H9 (cell line): ENCODE measurements around the gene TEX2. TPM values are rescaled to one million over a fixed set of nuclear protein-coding genes. Genes with fewer than 3 reads are reported as not detected.

Source experiments
- DNase-seq: peaks from one replicate; pipeline ENCODE4 v3.0.0-alpha.2; 2017
- H2AFZ ChIP-seq: one replicate; pipeline ENCODE4 v1.6.1; 2013; ENCODE audit warnings: mild to moderate bottlenecking, low read length, control low read depth, moderate library complexity
- H2AK5ac ChIP-seq: 2 replicates; pipeline ENCODE4 v1.6.1; 2013; ENCODE audit warnings: low read length, control low read depth, mixed read lengths; ENCODE audit not compliant: insufficient read length
- H2BK120ac ChIP-seq: one replicate; pipeline ENCODE4 v1.6.1; 2013; ENCODE audit warnings: low read depth, mild to moderate bottlenecking, low read length, control low read depth, inconsistent platforms; ENCODE audit not compliant: poor library complexity, severe bottlenecking
- H2BK12ac ChIP-seq: 2 replicates; pipeline ENCODE4 v1.6.1; 2013; ENCODE audit warnings: low read length, control low read depth, mixed read lengths, low read depth; ENCODE audit not compliant: insufficient read length
- H2BK15ac ChIP-seq: 2 replicates; pipeline ENCODE4 v1.6.1; 2013; ENCODE audit warnings: low read depth, low read length, control low read depth
- H2BK20ac ChIP-seq: one replicate; pipeline ENCODE4 v1.6.1; 2013; ENCODE audit warnings: low read depth, mild to moderate bottlenecking, low read length, control low read depth, inconsistent platforms; ENCODE audit not compliant: poor library complexity, severe bottlenecking
- H2BK5ac ChIP-seq: 2 replicates; pipeline ENCODE4 v1.6.1; 2013; ENCODE audit warnings: low read length, control low read depth, mixed read lengths; ENCODE audit not compliant: insufficient read length
- H3K14ac ChIP-seq: 2 replicates; pipeline ENCODE4 v1.6.1; 2013; ENCODE audit warnings: low read length, control low read depth; ENCODE audit not compliant: insufficient read depth
- H3K18ac ChIP-seq: 2 replicates; pipeline ENCODE4 v1.6.1; 2013; ENCODE audit warnings: low read depth, mild to moderate bottlenecking, mixed read lengths, low read length, control low read depth; ENCODE audit not compliant: insufficient read length
- H3K23ac ChIP-seq: 2 replicates; pipeline ENCODE4 v1.6.1; 2013; ENCODE audit warnings: low read length, control low read depth, mixed read lengths, low read depth; ENCODE audit not compliant: insufficient read length
- H3K23me2 ChIP-seq: 2 replicates; pipeline ENCODE4 v1.6.1; 2013; ENCODE audit warnings: low read depth, mild to moderate bottlenecking, mixed read lengths, low read length, control low read depth; ENCODE audit not compliant: insufficient read length, poor library complexity, severe bottlenecking
- H3K27ac ChIP-seq: 2 replicates; pipeline ENCODE4 v1.5.1; 2013; ENCODE audit warnings: low read length, control low read depth, mixed read lengths, low read depth; ENCODE audit not compliant: insufficient read length
- H3K27me3 ChIP-seq: 2 replicates; pipeline ENCODE4 v1.6.1; 2013; ENCODE audit warnings: low read length, control low read depth, inconsistent platforms; ENCODE audit not compliant: insufficient read depth
- H3K4ac ChIP-seq: 2 replicates; pipeline ENCODE4 v1.6.1; 2013; ENCODE audit warnings: low read depth, mild to moderate bottlenecking, control low read depth, inconsistent platforms, low read length, moderate library complexity
- H3K4me1 ChIP-seq: 2 replicates; pipeline ENCODE4 v1.6.1; 2013; ENCODE audit warnings: low read length, control low read depth, inconsistent platforms; ENCODE audit not compliant: insufficient read depth
- H3K4me2 ChIP-seq: 2 replicates; pipeline ENCODE4 v1.6.1; 2013; ENCODE audit warnings: low read length, control low read depth, mixed read lengths; ENCODE audit not compliant: insufficient read length, insufficient read depth
- H3K56ac ChIP-seq: 2 replicates; pipeline ENCODE4 v1.6.1; 2013; ENCODE audit warnings: low read depth, mild to moderate bottlenecking, mixed read lengths, low read length, control low read depth; ENCODE audit not compliant: insufficient read length
- H3K79me1 ChIP-seq: 2 replicates; pipeline ENCODE4 v1.6.1; 2013; ENCODE audit warnings: low read depth, mild to moderate bottlenecking, moderate library complexity, low read length, control low read depth, inconsistent platforms; ENCODE audit not compliant: insufficient read depth, poor library complexity, severe bottlenecking
- H3K79me2 ChIP-seq: 2 replicates; pipeline ENCODE4 v1.6.1; 2013; ENCODE audit warnings: low read length, control low read depth, inconsistent platforms; ENCODE audit not compliant: insufficient read depth
- H3K9ac ChIP-seq: 2 replicates; pipeline ENCODE4 v1.6.1; 2013; ENCODE audit warnings: low read length, control low read depth, mixed read lengths; ENCODE audit not compliant: insufficient read length; ENCODE audit errors: extremely low read depth
- H3K9me3 ChIP-seq: one replicate; pipeline ENCODE4 v1.6.1; 2013; ENCODE audit warnings: low read depth, low read length, inconsistent platforms; ENCODE audit not compliant: control insufficient read depth
- H3T11ph ChIP-seq: one replicate; pipeline ENCODE4 v1.6.1; 2013; ENCODE audit warnings: mild to moderate bottlenecking, low read length, control low read depth, inconsistent platforms
- H4K20me1 ChIP-seq: one replicate; pipeline ENCODE4 v1.6.1; 2013; ENCODE audit not compliant: control insufficient read depth, insufficient read length, insufficient read depth
- H4K5ac ChIP-seq: 2 replicates; pipeline ENCODE4 v1.6.1; 2013; ENCODE audit warnings: low read depth, mild to moderate bottlenecking, mixed read lengths, low read length, control low read depth; ENCODE audit not compliant: insufficient read length
- H4K8ac ChIP-seq: replicated peaks from 2 replicates; pipeline ENCODE4 v1.6.1; 2013; ENCODE audit warnings: low read length, control low read depth, mixed read lengths, low read depth; ENCODE audit not compliant: insufficient read length
- H4K91ac ChIP-seq: 2 replicates; pipeline ENCODE4 v1.6.1; 2013; ENCODE audit warnings: low read depth, mild to moderate bottlenecking, moderate library complexity, mixed read lengths, low read length, control low read depth; ENCODE audit not compliant: insufficient read length
- H3K27ac Mint-ChIP-seq, 3 experiments: 2 replicates in 2 of 3; 3 replicates in 1 of 3; pipeline ENCODE4 v1.8.0; 2020 to 2021; ENCODE audit warnings: mixed read lengths in 3 of 3, mild to moderate bottlenecking in 1 of 3, moderate library complexity in 1 of 3
- H3K27me3 Mint-ChIP-seq: 2 replicates; pipeline ENCODE4 v1.8.0; 2021; ENCODE audit warnings: low read depth, mild to moderate bottlenecking, moderate library complexity, mixed read lengths
- H3K36me3 Mint-ChIP-seq, 3 experiments: 2 replicates in 2 of 3; 3 replicates in 1 of 3; pipeline ENCODE4 v1.8.0; 2020 to 2021; ENCODE audit warnings: low read depth in 3 of 3, mixed read lengths in 3 of 3; ENCODE audit not compliant: insufficient read depth in 1 of 3
- H3K4me1 Mint-ChIP-seq, 2 experiments: 2 replicates each; pipeline ENCODE4 v1.8.0; 2020; ENCODE audit warnings: mixed read lengths in 2 of 2
- H3K4me3 Mint-ChIP-seq, 2 experiments: 2 replicates in 1 of 2; 3 replicates in 1 of 2; pipeline ENCODE4 v1.8.0; 2020 to 2021; ENCODE audit warnings: mild to moderate bottlenecking in 2 of 2, mixed read lengths in 2 of 2, moderate library complexity in 1 of 2
- H3K9me3 Mint-ChIP-seq, 2 experiments: 2 replicates in 1 of 2; 3 replicates in 1 of 2; pipeline ENCODE4 v1.8.0; 2020; ENCODE audit warnings: mild to moderate bottlenecking in 2 of 2, mixed read lengths in 2 of 2, moderate library complexity in 1 of 2
- CTCF ChIP-seq: fragments of 200-600 bp; sonication (generic); conservative IDR thresholded peaks from 3 replicates; pipeline ENCODE4 v1.8.0; 2021; ENCODE audit warnings: antibody characterized with exemption, mild to moderate bottlenecking
- WGBS: extraction: QIAGEN DNeasy Blood & Tissue Kit; methylation state at CpG from one replicate; pipeline ENCODE4 v1.1.7; 2013; ENCODE audit warnings: missing lambda C conversion rate, low lambda C conversion rate, mixed read lengths; ENCODE audit not compliant: insufficient read length; ENCODE audit errors: extremely low coverage; 5-methylcytosine and 5-hydroxymethylcytosine counted together
- total RNA-seq: library from RNA; stranded (reverse); gene quantifications from 2 replicates; pipeline ENCODE4 v1.2.1, GENCODE V29; 2021

The TEX2 gene
- total RNA-seq, 1 experiment from 2014 or later, result 12.2 TPM

- Mint-ChIP-seq H3K36me3 (no peaks in the 10 kb centered on the region; a peak in 2 of 7 replicates), H3K27me3 (no peaks in the 10 kb centered on the region), H3K27ac (no peak overlapping the region), H3K9me3 (no peaks in the 10 kb centered on the region), H3K4me1 (peaks cover 17 to 22% of the 10 kb centered on the region in 2 experiments), H3K4me3 (no peak overlapping the region)
- Histone ChIP-seq H4K5ac (no peak overlapping the region), H3K18ac (no peak overlapping the region), H3K23me2 (no peaks in the 10 kb centered on the region), H3K27ac (no peak overlapping the region), H4K20me1 (no peaks in the 10 kb centered on the region), H3K4me2 (no peak overlapping the region), H3K4ac (no peak overlapping the region), H2AFZ (no peak overlapping the region), H3K79me2 (no peaks in the 10 kb centered on the region), H3K56ac (no peak overlapping the region), H2BK120ac (no peak overlapping the region), H3K27me3 (no peaks in the 10 kb centered on the region), H4K91ac (no peak overlapping the region), H2BK12ac (no peak overlapping the region), H2BK20ac (no peak overlapping the region), H2AK5ac (no peak overlapping the region), H2BK5ac (no peak overlapping the region), H3K9me3 (no peaks in the 10 kb centered on the region), H3K14ac (no peak overlapping the region), H3K9ac (no peak overlapping the region), H3K23ac (no peak overlapping the region), H3K4me1 (peaks cover 3% of the 10 kb centered on the region), H3K79me1 (no peaks in the 10 kb centered on the region), H4K8ac (no peak overlapping the region), H3T11ph (no peak overlapping the region), H2BK15ac (no peak overlapping the region)
- TF ChIP-seq CTCF, result no peak
- WGBS, result no CpG with 5 or more reads among the region's 4 CpGs
- DNase-seq, result no peak
These were observed 102.7 kb downstream of the TEX2 start for GRCh38 chr17:64160378-64160777.
